ENCODE results near the gene LRRC70. TPM values are rescaled to one million over a fixed set of nuclear protein-coding genes. Genes with fewer than 3 reads are reported as not detected.

The LRRC70 gene
- total and polyA plus RNA-seq, 2 of the 8 experiments (the other 6 are each of a cell fraction or from before 2014, with no cell fraction given), result 0.62 to 0.67 TPM

- TF ChIP-seq SP1 (IDR thresholded peaks at IDR 0.05; ENCODE audit: low read depth, low read length), result no peak
Observed at GRCh38 chr5:62608529-62609511, 30.2 kb downstream of the LRRC70 start (continued).
